Measurements from ENCODE around the gene MCF2L. TPM values are rescaled to one million over a fixed set of nuclear protein-coding genes. Genes with fewer than 3 reads are reported as not detected.

MCF2L gene
- total RNA-seq, 1 experiment from 2014 or later, result 22.1 TPM

DNA sequence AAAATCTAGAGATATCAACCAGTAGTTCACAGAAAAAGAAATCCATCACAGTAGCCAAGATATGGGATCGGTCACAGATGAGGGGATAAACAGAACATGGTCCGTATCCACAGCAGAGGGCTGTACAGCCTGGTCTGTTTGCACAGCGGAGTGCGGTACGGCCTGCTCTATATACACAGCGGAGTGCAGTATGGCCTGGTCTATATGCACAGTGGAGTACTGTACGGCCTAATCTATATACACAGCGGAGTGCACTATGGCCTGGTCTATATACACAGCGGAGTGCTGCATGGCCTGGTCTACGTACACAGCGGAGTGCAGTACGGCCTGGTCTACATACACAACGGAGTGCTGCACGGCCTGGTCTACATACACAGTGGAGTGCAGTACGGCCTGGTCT, 43.0 kb upstream of the MCF2L start:
- Histone ChIP-seq H3K4me3 (ENCODE audit: low read depth, low read length) (no peak overlapping the region), H3K36me3 (ENCODE audit: control insufficient read depth, insufficient read depth, low read length) (no peaks in the 10 kb centered on the region; the same call in 1 of the 2 replicates), H3K27me3 (replicated peaks; ENCODE audit: control insufficient read depth, insufficient read depth, low read length) (no peaks in the 10 kb centered on the region), H3K9me3 (no peaks in the 10 kb centered on the region), H3K4me1 (peaks cover 25% of the 10 kb centered on the region)
- Mint-ChIP-seq H3K4me1 (ENCODE audit: low read depth, unreplicated experiment) (peaks cover 8% of the 10 kb centered on the region), H3K36me3 (ENCODE audit: insufficient read depth, unreplicated experiment) (no peaks in the 10 kb centered on the region), H3K27me3 (ENCODE audit: insufficient read depth, unreplicated experiment) (no peaks in the 10 kb centered on the region), H3K4me3 (ENCODE audit: unreplicated experiment) (no peak overlapping the region), H3K9me3 (ENCODE audit: unreplicated experiment) (no peaks in the 10 kb centered on the region), H3K27ac (ENCODE audit: unreplicated experiment) (no peak overlapping the region)
- BruUV-seq (replicated peaks), result no TSS peak
- no peak for DNase-seq
- POLR2A ChIA-PET, result no interaction called here
- intact Hi-C loops (cut with micrococcal nuclease; ENCODE audit: unreplicated experiment), result no loop called here
- CTCF ChIA-PET, result no interaction called here
- TF ChIP-seq, protein P1, sequence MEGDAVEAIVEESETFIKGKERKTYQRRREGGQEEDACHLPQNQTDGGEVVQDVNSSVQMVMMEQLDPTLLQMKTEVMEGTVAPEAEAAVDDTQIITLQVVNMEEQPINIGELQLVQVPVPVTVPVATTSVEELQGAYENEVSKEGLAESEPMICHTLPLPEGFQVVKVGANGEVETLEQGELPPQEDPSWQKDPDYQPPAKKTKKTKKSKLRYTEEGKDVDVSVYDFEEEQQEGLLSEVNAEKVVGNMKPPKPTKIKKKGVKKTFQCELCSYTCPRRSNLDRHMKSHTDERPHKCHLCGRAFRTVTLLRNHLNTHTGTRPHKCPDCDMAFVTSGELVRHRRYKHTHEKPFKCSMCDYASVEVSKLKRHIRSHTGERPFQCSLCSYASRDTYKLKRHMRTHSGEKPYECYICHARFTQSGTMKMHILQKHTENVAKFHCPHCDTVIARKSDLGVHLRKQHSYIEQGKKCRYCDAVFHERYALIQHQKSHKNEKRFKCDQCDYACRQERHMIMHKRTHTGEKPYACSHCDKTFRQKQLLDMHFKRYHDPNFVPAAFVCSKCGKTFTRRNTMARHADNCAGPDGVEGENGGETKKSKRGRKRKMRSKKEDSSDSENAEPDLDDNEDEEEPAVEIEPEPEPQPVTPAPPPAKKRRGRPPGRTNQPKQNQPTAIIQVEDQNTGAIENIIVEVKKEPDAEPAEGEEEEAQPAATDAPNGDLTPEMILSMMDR (IDR thresholded peaks at IDR 0.05; ENCODE audit: insufficient read depth in 1 of 2, low read depth in 1 of 2, low read length in 1 of 2, severe bottlenecking in 1 of 2, unreplicated experiment in 1 of 2), result no peak

DNA sequence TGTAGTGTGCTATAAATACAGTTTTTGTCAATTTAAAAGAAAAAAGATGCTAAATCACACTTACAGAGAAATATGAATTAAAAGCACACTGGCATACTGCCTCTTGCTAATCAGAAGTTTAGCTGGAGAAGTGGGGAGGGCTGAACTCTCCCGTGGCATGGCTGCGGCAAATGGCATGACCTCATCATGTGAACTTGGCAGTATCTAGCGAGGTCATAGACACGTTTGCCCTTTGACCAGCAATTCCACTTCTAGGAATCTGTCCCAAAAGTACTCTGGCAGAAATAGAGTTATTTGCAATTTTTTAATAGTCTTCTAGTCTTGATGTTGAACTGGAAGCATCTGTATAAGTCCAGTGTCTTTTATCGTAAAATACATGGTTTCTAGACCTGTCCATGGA, 42.0 kb upstream of the MCF2L start:
- TF ChIP-seq, protein P1 (IDR thresholded peaks at IDR 0.05; ENCODE audit: insufficient read depth in 1 of 2, low read depth in 1 of 2, low read length in 1 of 2, severe bottlenecking in 1 of 2, unreplicated experiment in 1 of 2), result no peak
- Mint-ChIP-seq H3K27me3 (ENCODE audit: insufficient read depth, unreplicated experiment) (no peaks in the 10 kb centered on the region), H3K9me3 (ENCODE audit: unreplicated experiment) (no peaks in the 10 kb centered on the region), H3K27ac (ENCODE audit: unreplicated experiment) (no peak overlapping the region), H3K4me1 (ENCODE audit: low read depth, unreplicated experiment) (peaks cover 16% of the 10 kb centered on the region), H3K4me3 (ENCODE audit: unreplicated experiment) (no peak overlapping the region), H3K36me3 (ENCODE audit: insufficient read depth, unreplicated experiment) (no peaks in the 10 kb centered on the region)
- ChIA-PET POLR2A (no interaction called here), CTCF (no interaction called here)
- intact Hi-C loops (cut with micrococcal nuclease; ENCODE audit: unreplicated experiment), result no loop called here
- peaks cover 25% of the 10 kb centered on the region for H3K4me1 ChIP-seq
- no peaks in the 10 kb centered on the region; the same call in 1 of the 2 replicates for H3K36me3 ChIP-seq (ENCODE audit: control insufficient read depth, insufficient read depth, low read length)
- no peaks in the 10 kb centered on the region for H3K27me3 ChIP-seq (replicated peaks; ENCODE audit: control insufficient read depth, insufficient read depth, low read length)
- BruUV-seq (replicated peaks), result no TSS peak
- H3K9me3 ChIP-seq, result no peaks in the 10 kb centered on the region
- no peak overlapping the region for H3K4me3 ChIP-seq (ENCODE audit: low read depth, low read length)
- no peak for DNase-seq

DNA sequence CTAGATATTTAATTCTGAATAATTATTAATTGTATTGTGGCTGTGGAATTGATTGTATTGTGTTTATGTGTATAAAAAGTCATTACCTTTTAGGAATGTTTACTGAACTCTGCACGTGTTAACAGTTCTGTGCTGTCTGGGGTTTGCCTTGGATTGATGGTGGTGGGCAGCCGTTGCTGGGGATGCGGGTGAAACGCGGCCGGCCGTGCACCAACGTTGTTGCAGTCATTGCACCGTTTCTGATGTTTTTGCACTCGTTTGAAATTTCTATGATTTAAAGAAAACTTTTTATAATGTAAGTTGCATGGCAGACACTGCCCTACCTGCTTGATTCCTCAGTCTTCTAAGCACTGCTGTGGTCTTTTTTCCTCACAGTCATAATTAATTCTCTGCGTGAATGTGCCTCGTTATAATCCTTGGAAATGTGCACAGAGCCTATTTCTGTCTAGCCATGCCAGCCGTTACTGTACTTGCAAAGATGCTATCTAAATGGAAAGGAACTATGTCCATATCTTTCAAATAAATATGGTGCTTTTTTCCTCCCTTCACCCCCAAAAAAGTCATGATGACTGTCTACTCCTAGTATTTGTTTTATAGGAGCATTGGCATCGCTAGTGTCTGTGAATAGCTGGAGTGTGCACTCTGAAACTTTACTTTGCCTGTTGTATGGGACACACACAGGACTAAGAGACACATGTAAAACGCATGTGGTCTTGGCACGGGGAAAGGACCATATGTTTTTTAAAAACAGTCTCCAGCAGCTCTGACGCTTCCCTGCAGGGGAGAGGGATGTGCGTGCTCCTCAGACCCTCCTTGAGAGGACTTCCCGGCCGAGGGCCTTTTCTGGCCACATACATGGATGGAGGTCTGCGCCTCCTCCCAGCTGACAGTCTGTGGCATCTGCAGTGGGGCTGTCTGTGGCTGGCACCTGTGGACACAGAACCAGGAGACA, 40.7 kb upstream of the MCF2L start:
- DNase-seq, result no peak
- H3K9me3 ChIP-seq, result no peaks in the 10 kb centered on the region
- Mint-ChIP-seq H3K4me1 (ENCODE audit: low read depth, unreplicated experiment) (peaks cover 17% of the 10 kb centered on the region), H3K27me3 (ENCODE audit: insufficient read depth, unreplicated experiment) (no peaks in the 10 kb centered on the region), H3K36me3 (ENCODE audit: insufficient read depth, unreplicated experiment) (no peaks in the 10 kb centered on the region), H3K9me3 (ENCODE audit: unreplicated experiment) (no peaks in the 10 kb centered on the region), H3K27ac (ENCODE audit: unreplicated experiment) (no peak overlapping the region), H3K4me3 (ENCODE audit: unreplicated experiment) (no peak overlapping the region)
- H3K4me1 ChIP-seq, result peaks cover 25% of the 10 kb centered on the region
- H3K4me3 ChIP-seq (ENCODE audit: low read depth, low read length), result no peak overlapping the region
- H3K27me3 ChIP-seq (replicated peaks; ENCODE audit: control insufficient read depth, insufficient read depth, low read length), result no peaks in the 10 kb centered on the region
- intact Hi-C loops (cut with micrococcal nuclease; ENCODE audit: unreplicated experiment), result no loop called here
- ChIA-PET CTCF (interaction anchor here (0.6 to 1.5 kb wide), 5 partner anchors 14 to 35 kb away, joined by 3 to 11 read pairs (median 4); no protein-coding TSS in a partner anchor), POLR2A (interaction anchor here (1.1 kb wide), 2 partner anchors 22 to 35 kb away, joined by 3 to 4 read pairs; no protein-coding TSS in a partner anchor)
- no TSS peak for BruUV-seq (replicated peaks)
- TF ChIP-seq, protein P1 (IDR thresholded peaks at IDR 0.05; ENCODE audit: insufficient read depth in 1 of 2, low read depth in 1 of 2, low read length in 1 of 2, severe bottlenecking in 1 of 2, unreplicated experiment in 1 of 2), result no peak
- H3K36me3 ChIP-seq (ENCODE audit: control insufficient read depth, insufficient read depth, low read length), result no peaks in the 10 kb centered on the region; the same call in 1 of the 2 replicates

Data from Caco-2 (cell line).